HG03095 (cell line): Measurements from ENCODE around the gene UXT.
A peak's percentile ranks its signal among the peaks of the same experiment; 100 is the strongest.
"Not testable (repeated sequence)": the region's sequence is repeated elsewhere in the genome, so short reads cannot be mapped to it uniquely, and the experiment has no call there.

Experiments used
- ATAC-seq: cut with Tn5 transposase; IDR thresholded peaks from one replicate; pipeline ENCODE4 v1.9.1; 2021; ENCODE audit warnings: moderate library complexity; ENCODE audit not compliant: unreplicated experiment

UXT gene

GRCh38 chrX:47658684-47659420, at the start of gene UXT:
TSS of gene UXT (minus strand) at chrX:47659180. CDS start at chrX:47658927, 253 bp downstream.
- peak; percentile 76 for ATAC-seq

DNA sequence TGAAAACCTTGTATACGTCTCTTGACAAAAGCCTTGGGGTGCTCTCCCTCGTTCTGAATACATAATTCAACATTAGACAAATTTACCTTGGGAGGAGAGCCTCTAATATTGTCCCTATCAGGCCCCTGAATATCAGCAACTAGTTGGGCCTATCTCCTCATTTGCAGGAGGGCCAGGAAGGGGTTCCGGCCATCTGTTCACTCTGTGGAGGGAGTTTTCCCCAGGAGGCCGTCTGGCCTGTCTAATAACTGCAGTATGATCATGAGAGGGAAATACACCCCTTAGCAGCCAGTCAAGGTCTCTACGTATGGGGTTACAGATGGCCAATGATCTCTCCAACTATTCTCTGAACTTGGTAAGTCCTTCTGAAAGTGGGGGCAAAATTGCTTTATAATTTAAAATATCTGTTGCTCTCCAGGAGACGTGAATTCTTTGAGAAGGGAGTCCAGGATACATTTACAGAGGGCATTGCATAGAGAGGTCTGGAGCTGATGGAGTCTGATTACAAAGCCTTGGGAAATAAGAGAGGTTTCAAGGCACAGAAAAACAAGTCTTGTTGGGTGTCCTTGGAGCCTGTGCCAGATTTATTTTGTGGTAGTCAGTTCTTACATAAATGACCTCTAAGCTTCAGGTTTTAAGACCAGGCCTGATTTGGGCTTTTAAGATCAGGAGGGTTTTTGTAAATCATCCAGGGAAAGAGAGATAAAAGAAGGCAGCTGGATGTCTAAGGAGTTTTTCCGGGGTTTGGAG, 48.2 kb upstream of the UXT start:
- no peak for ATAC-seq

- ATAC-seq, result no peak
Measured at GRCh38 chrX:47706575-47706974, 47.6 kb upstream of the UXT start.

DNA sequence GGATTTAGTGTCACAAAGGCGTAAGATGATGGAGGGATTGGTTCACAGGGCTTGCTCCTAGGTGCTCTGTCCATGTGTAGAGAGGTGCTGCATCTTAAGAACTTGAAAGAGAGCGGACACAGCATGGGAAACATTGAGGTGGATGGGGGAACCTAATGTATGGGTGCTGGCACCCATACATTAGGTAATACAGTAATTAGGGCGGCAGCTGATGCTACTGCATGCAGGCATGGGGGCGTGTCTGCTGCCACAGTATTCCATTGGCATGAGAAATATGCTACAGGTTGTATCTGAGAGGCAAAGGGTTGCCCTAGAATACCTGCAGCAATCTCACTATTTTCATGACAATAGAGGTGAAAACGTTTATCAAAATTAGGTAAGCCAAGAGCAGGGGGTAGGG, 45.8 kb upstream of the UXT start:
- no peak for ATAC-seq

DNA sequence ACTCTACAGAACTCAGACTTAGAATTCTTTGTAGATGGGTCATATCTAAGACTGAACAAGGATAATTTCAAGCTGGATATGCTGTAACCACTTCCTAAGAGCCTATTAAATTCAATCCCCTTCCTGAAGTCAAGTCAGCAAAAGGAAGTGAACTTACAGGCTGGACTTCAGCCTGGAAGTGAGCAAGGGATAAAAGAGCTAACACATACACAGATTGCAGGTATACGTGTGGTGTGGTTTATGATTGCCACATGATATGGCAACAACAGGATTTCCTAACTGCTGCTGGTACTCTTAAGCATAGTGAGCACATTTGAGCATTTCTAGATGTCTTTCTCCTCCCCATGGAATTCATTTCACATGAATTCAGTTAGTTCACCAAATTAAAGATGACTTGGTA, 38.2 kb upstream of the UXT start:
- no peak for ATAC-seq

- ATAC-seq, result no peak
Measured at GRCh38 chrX:47690175-47690574, 31.2 kb upstream of the UXT start.

- ATAC-seq, result no peak
Measured at GRCh38 chrX:47687263-47687662, 28.3 kb upstream of the UXT start.

- no peak for ATAC-seq
Measured at GRCh38 chrX:47683829-47684205, 24.8 kb upstream of the UXT start.

DNA sequence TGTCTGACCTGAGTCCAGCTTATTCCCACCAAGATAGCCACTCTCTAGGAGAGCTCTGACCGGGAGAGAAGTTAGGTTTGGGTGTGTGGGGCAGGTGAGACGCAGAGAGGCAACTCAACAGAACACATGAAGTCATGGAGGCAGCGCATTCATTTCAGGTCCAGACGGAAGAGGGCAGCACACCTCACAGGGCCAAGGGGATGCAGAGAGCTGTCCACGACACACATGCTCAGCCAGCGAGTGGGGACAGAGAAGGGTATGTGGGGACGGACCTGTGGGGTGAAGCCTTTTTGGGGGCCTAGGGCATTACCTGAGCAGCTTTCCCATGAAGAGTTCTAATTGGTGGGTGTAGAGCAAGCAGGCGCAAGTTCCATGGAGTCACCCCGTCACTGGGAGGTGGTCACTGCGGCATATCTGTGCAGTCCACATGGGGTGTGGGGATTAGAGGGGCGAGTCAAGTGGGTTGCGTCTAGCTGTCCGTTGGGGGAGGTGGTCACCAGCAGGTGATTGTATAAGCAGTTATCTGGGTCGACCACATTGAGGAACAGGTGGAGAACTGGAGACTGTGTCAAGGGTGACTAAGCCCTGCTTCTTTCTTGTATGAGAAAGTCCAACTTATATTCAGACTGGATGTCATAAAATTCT, 24.3 kb upstream of the UXT start:
- ATAC-seq, result no peak

GRCh38 chrX:47675959-47676859, 17.2 kb upstream of the UXT start:
- ATAC-seq, result not testable (repeated sequence)

- no peak for ATAC-seq
Measured at GRCh38 chrX:47674776-47675175, 15.8 kb upstream of the UXT start.

GRCh38 chrX:47665797-47666196, 6.8 kb upstream of the UXT start:
- not testable (repeated sequence) for ATAC-seq

DNA sequence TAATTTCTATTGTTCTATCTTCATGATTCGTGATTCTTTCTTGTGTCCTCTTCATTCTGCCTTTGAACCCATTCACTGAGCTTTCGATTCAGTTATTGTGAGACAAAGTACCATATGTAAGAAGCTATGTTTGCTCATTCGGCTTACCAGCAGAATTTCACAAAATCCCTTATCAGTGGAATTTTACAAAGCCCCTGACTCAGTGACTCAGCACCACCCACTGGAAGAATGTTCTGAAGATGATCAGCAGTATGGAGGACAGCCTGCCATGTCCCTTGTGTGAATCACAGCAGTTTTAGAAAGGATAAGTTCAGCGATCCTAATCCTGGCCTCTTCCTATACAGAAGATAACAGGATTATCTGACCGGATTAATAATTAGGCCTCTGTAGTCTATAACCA, 5.8 kb upstream of the UXT start:
- no peak for ATAC-seq

GRCh38 chrX:47662144-47662657, 3.2 kb upstream of the UXT start:
- ATAC-seq, result no peak

DNA sequence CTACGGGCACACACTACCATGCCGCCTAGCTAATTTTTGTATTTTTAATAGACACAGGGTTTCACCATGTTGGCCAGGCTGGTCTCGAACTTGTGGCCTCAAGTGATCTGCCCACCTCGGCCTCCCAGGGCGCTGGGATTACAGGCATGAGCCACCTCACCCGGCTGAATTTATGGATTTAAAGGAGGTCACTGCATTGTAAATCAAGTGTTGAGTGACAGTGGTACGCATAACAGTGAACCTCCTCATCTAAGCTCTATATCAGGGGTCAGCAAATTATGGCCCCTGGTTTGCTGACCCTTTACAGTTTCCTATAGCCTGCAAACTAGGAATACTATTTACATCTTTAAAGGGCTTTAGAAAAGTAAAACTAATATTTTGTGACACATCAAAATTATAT, 2.6 kb upstream of the UXT start:
- no peak for ATAC-seq

GRCh38 chrX:47659421-47659726, 394 bp upstream of the UXT start:
- no peak for ATAC-seq

DNA sequence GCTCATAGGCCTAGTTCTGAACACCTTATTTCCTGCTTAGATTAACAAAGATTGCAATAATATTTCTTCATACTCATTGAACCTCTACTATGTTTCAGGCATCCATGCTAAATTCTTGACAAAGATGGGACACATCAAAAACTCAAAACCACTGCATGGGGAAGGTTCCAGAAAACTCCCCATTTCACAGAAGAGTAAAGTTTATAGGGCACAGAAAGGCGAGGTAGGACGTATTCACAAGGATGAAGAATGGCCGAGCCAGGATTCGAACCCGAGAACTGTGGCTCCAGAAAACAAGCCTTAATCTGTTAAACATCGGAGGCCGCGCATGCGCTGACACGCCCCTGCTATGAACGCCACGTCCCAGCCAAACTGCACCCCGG, 688 bp downstream of the UXT start:
- ATAC-seq, result no peak

DNA sequence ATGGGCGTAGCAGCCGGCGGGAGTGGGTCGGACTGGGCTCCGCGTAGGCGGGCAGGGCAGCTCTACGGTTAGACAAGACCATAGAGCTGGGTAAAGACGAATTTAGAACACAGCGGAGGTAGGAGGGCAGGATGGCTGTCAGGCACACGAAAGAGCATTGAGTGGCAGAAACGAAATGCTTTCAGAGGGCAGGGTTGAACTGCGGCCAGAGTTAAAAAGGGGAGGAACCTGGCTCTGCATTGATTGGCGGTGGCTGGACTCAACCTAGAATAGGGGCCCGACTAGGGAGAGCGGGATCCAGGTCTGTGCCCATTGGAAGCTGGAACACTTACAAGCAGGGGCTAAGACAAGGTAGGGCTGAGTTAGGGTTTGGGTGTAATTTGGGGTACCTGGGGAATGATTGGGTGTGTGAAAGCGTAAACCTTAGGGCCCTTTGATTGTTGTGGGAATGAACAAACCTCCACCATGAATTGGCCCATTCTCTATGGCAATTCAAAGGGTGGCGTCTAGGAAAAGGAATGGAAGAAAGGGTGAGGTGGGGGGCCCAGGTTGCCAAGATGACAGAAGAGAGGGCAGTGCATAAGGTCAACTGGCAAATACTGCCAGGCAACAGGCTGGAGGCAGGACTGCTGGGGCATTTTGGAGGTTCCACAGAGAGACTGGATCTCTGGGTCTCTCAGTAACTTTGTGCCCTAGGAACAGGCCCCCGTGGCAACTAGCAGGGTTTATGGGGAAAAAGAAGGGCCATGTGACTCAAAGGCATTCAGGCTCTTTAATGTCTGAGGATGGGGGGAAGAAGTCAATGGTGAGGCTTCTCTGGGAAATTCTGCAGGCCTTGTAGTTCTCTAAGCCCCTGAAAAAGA, 7.7 kb downstream of the UXT start:
- no peak for ATAC-seq

- ATAC-seq, result peak; percentile 87
Measured at GRCh38 chrX:47650164-47651042, 8.6 kb downstream of the UXT start, which contains the start of gene ELK1. TSS of gene ELK1 (minus strand) at chrX:47650563. CDS start at chrX:47641441, 9,122 bp downstream.
